GM21390 (cell line): ENCODE data around the gene CHML.

Experiments used
- ATAC-seq: cut with Tn5 transposase; IDR thresholded peaks from one replicate; pipeline ENCODE4 v1.9.1; 2021; ENCODE audit not compliant: unreplicated experiment

Gene CHML

DNA sequence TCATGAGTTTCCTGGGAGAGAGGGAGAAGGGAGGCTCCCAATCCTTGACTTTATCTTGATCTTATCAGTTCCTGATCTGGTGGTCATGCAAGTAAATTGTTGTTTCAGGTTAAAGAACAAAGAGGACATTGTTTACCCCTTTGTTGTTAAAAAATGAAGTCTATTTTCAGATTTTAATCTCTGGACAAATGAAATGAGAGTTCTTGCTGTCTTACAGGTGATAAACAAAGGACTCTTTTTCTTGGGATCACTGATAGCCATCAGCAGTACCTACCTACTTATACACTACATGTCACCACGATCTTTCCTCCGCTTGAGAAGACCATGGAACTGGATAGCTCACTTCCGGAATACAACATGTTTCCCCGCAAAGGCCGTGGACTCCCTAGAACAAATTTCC is 48.4 kb downstream of the CHML start:
- ATAC-seq, result no peak

DNA sequence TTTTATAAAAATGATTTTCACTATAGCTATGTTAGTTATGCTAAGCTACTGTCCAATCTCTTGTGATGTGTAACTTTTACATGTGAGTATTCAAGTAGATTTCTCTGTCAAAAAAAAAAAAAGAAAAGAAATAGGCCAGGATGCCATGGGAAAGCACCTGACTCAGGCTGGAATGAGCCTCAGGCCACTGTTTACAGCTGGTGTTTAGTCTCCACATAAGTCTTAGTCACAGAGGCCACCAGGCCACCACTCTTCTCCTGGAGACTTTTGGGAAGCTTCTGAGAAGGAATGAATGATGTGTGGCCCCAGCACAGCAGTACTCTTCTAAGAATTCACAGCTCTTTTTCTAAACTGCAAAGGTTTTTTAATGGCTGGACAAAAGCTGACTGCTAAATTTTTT is 48.9 kb downstream of the CHML start:
- ATAC-seq, result no peak

DNA sequence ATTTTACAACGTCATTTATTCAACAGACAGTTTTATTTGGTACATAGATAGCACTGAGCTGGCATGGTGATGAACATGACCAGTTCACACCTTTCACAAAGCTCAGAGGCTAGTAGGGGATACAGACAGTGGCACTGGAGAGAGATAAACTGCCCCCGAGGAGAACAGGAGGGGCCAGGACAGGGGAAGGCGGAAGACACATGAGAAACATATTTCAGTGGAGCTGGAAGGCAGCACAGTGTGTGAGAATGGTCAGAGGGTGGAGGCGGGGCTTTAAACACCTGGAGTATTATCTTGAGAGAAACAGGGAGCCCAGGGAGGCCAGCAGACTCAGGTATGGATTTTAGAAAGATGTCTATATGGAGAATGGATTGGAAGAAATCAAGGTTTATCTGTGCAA is 49.5 kb downstream of the CHML start:
- ATAC-seq, result no peak
